Stimulated activated CD8-positive, alpha-beta memory T cell treated with anti-CD3 and anti-CD28 coated beads, Interleukin-7, amount 100 ng/mL, for 4 hours (primary cell): ENCODE measurements around the gene MIER2.

Source experiments
- DNase-seq, 2 donors: peaks; one replicate each; pipeline ENCODE4 v3.0.0-alpha.2; 2020; ENCODE audit warnings: low read depth in 2 of 2

The MIER2 gene

DNA sequence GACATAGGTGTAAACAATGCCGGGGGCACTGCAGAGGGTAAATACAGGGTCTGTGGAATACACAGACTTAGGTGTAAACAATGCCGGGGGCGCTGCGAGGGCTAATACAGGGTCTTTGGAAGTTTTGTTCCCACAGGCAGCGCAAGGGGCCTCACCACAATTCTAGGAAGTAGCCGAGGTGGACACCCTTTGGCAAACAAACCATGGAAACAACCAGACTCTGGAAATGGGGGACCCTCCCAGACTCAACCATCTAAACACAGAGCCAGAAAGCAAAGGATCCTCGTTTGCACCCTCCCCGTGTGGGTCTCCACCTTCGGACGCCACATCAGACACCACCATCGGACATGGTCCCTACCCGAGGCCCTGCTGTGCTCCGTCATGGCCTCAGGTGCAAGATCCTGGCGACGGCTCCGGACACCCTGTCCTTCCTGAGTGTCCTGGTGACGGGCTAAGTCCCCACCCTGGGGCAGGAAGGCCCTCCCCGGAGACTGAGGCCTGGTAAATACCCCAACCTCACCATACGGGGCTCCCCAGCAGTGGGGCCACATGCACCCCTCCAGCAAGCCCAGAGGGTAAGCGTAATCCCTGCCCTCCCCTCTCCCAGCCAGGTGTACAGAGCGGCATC lies 36.7 kb downstream of the MIER2 start:
- no peak for DNase-seq

GRCh38 chr19:307111-307531 lies 37.5 kb downstream of the MIER2 start:
- no peak for DNase-seq

DNA sequence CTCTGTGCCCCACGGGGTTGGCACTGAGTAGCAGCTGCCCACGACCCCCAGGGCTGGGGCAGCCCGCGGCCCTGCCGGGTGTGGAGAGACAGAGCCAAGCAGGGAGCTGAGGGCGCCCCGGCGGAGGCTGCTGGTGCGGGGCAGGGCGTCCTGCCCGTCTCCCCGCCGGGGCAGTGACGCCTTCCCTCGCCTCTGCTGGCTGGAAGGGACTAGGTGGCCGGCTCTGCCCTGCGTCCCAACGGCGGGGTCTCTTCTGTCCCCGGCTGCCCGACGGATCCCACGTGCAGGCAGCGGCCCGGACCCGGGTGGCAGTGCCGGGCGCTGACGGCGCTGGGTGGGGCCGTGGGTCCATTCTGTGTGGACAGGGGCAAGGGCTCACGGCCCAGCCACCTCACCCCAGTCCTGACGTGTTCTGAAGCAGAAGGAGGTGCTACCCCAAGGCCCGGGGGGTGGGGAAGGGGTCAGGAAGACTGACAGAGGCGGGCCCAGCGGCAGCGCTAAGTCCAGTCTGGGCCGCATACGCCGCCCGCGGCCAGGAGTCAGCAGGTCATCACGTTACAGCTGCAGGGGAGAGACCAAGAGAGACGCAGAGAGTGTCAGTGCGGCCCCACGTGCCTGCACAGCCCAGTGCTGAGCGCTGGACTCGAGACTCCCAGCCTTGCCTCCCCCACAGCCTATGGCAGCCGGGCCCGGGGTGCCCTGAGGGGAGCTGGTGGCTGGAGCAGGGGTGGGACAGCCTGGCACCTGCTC lies 38.3 kb downstream of the MIER2 start:
- no peak for DNase-seq

GRCh38 chr19:305240-306150 lies 39.1 kb downstream of the MIER2 start:
- DNase-seq = no peak

- DNase-seq = no peak
Observed at GRCh38 chr19:296476-297225, 47.9 kb downstream of the MIER2 start.

DNA sequence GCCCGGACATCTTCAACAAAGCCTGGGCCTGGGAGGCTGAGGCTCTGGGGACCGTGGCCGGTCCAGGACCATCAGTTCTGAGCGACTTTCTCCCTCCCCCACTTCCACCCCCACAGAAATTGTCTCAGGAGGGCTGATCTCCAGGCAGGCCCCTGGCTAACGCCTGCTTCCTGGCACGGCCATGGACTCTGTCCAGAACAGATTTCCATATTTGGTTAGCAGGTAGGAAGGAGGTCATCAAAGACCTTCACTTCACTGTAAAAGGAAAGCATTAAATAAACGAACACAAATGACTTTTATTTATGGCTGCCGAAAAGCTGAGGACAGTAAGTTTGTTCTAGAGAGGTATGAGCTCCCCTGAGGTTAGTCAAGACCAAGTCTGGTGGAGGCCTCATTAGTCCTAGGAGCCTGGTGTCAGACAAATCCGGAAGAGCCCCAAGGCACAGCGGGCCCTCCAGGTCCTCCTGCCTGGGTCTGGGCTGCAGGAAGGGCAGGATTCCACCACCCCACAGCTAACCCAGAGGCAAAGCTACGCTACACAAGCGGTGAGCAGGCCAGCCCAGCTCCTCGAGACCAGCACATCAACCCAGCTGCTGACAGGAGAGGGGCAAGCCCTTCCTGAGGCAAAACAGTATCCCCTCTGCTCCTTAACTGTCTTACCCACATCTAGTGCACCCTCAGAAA lies 48.8 kb downstream of the MIER2 start:
- DNase-seq = no peak

DNA sequence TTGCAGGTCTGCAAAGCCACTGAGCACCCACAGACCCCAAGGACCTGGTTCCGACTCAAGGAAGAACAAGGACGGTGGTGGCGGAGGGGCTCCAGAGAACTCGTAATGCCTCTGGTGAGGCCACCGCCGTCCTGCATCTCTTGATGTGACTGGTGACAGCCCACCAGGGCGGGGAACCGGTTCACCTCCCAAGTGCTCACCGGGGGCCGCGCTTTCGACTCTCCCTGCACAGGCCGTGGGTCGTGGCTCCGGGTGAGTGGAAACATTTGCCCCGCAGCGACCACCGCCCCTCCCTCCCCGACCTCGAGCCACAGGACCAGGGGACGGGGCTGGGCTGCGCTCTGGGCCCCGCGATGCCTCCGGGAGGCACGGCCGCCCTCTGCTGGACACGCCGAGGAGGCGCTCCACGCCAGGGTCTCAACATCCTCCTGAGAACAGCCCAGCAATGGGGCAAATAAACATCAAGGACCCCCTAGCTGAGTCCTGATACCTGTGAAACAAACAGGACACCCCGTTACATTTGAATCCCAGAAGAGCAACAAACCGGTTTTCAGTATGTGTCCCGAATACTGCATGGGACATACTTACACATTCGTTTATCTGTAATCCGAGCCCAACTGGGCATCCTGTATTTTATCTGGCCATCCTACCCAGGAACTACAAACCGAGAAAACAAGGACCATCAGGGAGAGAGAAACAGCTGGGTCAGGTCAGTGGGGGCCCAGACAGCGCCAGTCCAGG lies 49.5 kb downstream of the MIER2 start:
- DNase-seq = peak in 1 of 2 donors; percentile 25

- no peak for DNase-seq
Observed at GRCh38 chr19:294341-294945, 50.2 kb downstream of the MIER2 start.

DNA sequence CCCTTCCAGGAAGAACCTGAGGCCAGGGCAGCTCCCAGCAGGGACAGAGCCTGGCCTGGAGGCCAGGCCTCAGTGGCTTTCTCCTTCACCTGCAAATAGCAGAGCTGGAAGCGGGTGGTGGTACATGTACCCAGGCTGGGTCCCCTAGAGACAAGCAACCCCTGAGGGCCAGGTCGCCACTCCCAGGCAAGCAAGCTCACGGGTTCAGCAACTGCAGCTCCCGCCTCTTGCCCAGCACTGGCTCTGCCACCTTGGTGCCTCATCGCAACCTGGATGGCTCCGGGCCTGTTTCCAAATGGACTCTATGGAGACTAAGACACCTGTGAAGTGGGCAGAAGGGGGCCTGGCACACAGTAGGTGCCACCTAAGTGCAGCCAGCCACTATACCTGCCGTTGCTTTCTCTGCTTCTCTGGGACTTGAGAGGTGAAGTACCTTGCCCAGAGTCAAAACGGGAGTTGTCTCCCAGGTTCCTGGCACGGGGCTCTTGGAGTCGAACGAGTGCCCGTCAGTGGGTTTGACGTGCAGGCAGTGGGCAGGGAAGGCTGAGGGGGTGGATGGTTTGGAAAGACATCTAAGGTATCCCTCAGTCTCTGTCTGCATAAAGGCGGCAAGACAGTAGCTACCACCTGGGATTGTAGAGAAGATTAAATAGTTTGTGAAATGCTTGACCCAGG lies 51.0 kb downstream of the MIER2 start:
- no peak for DNase-seq

DNA sequence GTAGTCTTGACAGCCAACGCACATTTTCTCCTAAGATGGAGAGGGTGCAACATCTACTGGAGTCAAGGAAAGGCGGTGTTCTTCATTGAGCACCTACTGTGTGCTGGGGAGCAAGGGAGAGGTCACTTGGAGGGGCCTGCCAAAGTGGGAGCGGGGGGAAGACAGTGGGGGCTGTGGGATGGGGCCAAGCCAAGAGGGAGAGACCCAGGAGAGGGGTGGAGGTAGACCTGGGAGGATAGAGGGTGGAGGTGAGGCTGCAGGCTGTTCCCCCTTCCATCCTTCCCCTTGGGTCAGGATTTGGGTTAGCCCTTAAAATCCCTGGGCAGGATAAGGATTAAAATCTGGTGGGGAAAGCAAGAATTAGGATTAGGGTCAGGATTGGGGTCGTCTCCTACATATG lies 51.6 kb downstream of the MIER2 start:
- DNase-seq = no peak

DNA sequence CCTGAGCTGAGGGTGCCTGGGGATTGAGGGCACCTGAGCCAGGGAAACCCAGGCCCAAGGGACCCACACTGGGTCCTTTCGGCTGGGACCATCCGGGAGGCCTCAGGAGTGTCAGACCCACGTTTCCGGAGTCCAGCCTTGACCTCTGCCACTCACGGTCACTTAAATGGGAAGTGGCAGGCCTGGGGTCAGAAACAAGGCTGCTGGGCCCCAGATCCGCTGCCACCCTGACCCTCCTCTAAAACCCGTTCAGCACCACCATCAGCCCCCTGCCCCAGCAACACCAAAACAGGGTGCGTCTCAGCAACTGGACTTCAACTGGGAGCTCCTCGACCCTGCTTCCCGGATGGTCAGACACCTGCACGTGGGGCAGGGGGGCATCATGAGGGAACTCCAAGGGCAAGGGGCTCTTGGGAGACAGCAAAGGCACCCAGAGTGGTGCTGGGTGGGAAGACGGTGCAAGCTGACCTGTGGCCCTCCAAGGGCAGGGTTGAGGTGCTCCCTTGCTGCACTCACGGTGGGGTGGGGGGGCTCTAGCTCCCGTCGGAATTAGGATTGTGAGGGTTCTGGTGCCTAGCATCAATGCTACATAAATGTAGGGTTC lies 52.2 kb downstream of the MIER2 start:
- DNase-seq = no peak

DNA sequence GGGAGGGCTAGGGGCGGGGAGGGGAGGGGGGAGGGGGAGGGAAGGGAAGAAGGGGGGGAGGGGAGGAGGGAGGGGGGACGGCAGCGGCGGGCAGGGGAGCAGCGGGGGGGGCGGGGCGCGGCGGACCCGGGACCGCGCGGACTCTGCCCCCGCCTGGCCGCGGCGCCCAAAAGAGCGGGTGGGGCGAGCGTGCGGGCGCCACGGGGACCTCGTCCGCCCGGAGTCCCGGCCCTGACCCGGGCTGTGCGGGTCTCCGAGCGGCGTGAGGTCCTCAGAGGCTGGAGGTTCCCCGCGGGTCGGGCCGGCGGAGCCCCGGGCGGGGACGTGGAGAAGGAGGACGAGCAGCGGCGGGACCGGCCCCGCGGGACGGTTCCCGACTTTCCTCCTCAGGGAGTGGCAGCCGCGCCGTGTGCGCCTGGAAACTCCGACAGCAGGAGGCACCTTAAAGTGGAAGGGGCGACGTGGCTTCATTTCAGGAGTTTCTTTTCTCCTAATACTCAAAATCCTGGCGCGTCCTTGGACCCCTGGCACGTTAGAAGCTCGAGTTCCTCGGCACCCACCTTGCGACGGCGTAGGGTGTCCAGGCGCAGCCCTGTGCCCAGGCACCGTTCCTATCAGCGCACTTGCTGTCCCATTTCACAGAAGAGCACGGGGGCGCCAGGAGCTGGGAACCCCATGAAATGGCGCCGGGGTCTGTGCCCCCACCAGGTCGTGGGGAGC lies 52.9 kb downstream of the MIER2 start:
- DNase-seq = no peak

DNA sequence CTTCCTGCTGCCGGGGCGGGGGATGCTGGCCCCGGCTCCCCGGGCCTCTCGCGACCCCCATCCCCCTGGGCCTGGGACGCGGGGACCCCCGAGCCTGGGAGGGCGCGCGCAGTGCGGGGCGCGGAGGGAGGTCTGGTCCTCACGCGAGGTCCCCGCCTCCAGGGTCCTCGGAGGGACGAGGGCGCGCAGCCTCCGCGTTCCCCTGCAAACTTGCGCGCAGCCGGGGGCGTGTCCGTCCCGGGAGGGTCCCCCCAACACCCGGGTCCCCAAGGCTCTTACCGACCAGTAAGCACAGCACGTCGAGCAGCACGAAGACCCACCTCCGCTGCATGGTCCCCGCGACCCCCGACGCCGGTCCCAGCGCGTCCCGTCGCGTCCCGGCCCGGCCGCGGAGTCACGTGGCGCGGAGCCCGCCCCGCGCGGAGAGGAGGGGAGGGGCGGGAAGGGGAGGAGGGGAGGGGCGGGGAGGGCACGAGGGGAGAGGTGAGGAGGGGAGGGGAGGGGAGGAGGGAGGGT lies 53.5 kb downstream of the MIER2 start, which contains the start of gene PLPP2:
Gene PLPP2, minus strand, starts transcription at position 398 of the 516 bp plus-strand sequence. Its CDS starts 67 bp downstream, at position 331.
- no peak for DNase-seq

DNA sequence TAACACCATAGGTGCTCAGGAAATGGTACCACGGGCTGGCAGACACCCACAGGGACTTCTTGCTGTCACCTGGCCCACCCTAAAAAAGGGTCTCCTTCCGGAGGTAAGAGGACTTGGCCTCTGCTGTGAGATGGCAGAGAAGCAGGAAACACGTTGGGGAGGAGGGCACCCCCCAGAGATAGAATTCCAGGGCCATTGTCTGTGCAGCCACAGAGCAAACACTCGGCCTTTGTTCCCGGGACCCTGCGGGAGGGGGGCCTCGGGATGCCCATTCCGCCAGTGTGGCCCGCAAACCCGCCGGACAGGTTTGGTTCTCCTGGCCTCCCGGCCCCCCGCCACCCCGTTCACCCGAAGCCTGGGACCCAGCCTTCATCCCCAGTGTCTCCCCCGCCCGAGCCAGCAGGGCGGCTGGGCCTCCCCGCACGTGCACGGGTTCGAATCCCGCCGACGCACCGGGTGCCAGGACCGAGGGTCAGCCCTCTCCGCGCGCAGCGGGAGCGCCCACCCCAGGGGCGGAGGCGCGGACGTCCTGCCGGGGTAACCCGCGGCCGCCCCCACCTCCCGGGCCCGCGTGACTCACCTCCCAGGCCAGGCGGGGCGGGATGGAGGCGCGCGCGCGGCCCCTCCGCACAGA lies 54.1 kb downstream of the MIER2 start:
- DNase-seq = peak in 1 of 2 donors; percentile 38

DNA sequence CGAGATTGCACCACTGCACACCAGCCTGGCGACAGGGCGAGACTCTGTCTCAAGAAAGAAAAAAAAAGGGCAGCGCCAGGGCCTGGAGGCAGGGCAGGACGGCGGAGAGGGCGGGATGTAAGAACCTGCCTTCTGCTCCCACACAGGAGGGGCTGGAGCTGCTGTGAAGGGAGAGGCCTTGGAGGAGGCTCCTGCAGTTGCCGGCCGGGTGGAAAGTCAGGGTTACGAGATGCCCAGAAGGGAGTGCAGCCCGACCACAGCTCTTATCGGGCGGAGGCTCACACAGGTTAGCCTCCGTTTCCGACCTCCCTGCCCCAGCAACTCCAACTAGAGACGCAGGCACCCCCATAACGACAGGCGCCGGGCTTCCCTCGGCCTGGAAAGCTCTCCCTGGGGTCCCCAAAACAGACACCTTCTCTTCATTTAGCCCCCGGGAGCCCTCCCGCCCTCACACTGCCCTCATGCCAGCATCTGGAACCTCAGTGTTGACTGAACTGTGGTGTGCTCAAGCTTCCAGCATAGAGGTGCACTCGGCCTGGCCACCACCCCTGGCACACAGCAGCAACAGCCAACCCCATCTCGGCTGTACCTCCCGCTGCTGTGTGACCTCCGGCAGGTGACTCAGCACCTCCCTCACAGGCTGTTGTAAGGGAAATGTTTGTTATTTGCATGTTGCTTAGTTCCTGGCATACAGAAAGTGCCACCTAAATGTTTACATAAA lies 54.8 kb downstream of the MIER2 start:
- peak in 1 of 2 donors; percentile 25 for DNase-seq

GRCh38 chr19:288911-289310 lies 55.7 kb downstream of the MIER2 start:
- DNase-seq = no peak

GRCh38 chr19:287381-287871 lies 57.2 kb downstream of the MIER2 start:
- no peak for DNase-seq
